HuH-7 (cell line): ENCODE data around the gene WWOX.

ENCODE experiments used
- DNase-seq: peaks from one replicate; pipeline ENCODE4 v3.0.0; 2011; ENCODE audit warnings: low spot score

Gene WWOX

GRCh38 chr16:78773706-78774105 lies 674.3 kb downstream of the WWOX start:
- DNase-seq: no peak

DNA sequence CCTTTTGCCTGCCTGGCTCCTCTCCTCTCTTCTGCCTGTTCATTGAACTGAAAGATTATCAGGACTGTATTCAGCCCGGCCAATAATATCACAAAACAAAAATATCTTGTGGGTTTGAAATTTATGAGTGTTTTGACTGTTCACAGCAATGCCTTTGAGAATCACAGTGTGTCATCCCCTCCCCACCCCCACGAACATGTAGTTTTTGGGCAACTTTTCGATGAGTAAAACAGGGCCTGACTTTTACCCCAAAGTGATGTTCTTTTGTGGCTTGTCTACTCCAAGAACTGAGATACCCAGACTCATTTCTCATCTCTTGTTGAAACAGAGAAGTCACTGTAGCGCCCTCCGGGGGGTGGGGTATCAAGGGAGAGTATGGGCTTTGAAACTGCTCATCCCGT lies 675.7 kb downstream of the WWOX start:
- DNase-seq: no peak

GRCh38 chr16:78778101-78779004 lies 678.9 kb downstream of the WWOX start:
- peak; percentile 70 for DNase-seq

DNA sequence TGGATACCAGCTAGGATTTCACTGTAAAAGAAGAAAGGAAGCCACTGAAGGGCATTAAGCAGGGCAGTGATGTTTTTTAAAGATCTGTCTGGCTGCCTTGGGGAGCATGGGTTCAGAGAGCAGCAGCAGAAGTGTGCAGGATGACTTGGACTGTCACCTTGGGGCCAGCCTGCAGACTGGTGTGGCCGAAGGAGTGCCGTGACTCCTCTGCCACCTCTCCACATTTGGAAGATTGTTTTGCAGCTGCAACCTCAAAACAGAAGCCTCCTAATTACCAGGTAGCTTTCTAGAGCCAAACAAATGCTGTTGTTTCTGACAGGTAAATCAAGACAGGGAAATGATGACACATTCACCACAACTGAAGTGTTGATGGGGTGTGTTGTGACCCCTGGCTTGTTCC lies 681.4 kb downstream of the WWOX start:
- DNase-seq: no peak

- no peak for DNase-seq
Observed at GRCh38 chr16:78782572-78782971, 683.1 kb downstream of the WWOX start.

- DNase-seq: no peak
Observed at GRCh38 chr16:78783570-78784079, 684.2 kb downstream of the WWOX start.

- no peak for DNase-seq
Observed at GRCh38 chr16:78784771-78785170, 685.3 kb downstream of the WWOX start.

DNA sequence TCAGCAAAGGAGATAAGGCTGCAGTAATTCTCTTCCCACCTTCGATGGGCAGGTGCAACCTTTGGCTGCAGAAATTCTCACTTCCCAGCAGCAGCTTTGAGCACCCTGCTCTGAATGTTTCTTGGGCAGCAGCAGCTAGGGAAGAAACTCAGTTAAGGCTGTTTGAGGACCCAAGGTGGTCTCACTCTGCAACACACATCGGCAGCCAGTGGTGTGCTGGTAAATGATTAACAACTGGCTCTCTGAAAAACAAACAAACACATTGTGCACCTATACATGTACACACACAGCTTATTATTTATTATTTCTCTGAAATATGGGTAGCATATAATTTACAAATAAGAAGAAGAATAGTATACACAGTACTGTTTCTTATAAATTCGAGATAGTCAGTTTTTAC lies 685.8 kb downstream of the WWOX start:
- DNase-seq: no peak

DNA sequence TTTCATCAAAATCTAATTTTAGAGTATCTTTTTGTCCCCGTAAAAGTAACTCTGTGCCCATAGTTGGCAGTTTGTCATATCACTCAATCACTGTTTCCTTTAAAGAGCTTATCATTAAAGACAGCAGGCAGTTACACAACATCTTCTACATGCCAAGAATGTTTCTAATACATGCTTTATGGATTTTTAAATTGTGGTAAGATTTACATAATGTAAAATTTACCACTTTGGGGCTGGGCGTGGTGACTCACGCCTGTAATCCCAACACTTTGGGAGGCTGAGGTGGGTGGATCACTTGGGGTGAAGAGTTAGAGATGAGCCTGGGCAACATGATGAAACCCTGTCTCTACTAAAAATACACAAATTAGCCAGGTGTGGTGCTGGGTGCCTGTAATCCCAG lies 687.2 kb downstream of the WWOX start:
- no peak for DNase-seq

DNA sequence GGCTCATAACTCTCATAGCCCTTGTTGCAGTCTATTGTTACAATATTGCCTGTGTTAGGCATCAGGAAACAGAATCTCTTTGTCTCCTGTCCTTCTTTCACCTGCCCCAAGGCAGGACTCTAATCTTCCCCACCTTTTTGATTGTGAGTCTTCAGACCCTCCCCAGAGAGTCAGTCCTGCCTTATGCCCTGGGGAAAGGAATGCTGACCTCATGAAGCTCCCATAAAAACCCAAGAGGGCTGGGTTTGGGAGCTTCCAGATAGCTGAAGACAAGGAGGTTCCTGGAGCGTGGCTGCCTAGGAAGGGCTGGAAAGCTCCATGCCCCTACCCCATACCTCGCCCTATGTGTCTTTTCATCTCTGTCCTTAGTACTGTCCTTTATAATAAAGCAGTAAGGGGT lies 688.8 kb downstream of the WWOX start:
- no peak for DNase-seq

DNA sequence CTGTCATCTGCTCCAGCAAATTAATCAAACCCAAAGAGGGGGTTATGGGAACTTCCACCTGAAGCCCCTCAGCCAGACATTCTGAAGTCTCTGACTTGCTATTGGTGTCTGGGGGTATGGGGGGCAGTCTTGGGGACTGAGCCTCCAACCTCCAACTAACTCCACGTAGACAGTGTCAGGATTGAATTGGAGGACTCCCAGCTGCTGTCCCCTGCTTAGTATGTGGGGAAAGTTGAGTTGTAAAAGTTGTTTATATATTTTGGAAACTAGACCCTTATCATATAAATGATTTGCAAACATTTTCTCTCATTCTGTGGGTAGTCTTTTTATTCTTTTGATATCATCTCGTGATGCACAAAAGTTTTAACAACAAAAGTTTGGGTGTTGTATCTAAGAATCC lies 689.2 kb downstream of the WWOX start:
- DNase-seq: no peak

GRCh38 chr16:78789561-78789960 lies 690.1 kb downstream of the WWOX start:
- no peak for DNase-seq

GRCh38 chr16:78791011-78791410 lies 691.6 kb downstream of the WWOX start:
- no peak for DNase-seq

GRCh38 chr16:78791926-78792325 lies 692.5 kb downstream of the WWOX start:
- DNase-seq: no peak

DNA sequence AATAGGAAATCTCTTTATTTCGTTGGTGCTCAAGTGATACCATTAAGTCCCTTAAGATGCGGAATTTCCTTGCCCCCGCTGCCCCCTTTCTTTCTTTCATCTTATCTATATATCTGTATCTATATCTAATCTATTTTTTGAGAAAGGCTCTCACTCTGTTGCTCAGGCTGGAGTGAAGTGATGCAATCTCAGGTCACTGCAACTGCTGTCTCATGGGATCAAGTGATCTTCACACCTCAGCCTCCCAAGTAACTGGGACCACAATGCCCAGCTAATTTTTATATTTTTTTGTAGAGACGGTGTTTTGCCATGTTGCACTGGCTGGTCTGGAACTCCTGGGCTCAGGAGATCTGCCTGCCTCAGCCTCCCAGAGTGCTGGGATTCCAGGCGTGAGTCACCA lies 693.5 kb downstream of the WWOX start:
- DNase-seq: no peak

- no peak for DNase-seq
Observed at GRCh38 chr16:78794581-78795250, 695.3 kb downstream of the WWOX start.

DNA sequence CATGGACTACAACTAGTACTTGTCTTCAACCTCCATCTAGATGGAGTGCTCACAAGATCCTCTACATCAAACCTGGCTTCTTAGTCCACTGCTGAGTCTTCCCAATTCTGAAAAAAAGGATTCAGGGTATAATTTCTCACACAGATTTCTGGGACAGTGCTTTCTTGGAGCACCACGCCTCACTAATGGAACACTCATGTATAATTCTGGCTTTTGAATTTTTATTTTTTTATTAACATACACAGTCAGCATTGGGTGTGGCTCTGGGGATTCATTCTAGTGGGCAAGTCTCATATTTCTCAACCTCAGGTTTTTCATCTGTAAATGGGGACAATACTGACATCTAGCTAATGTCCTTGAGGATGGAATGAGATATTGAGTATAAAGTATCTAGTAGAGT lies 696.0 kb downstream of the WWOX start:
- no peak for DNase-seq

DNA sequence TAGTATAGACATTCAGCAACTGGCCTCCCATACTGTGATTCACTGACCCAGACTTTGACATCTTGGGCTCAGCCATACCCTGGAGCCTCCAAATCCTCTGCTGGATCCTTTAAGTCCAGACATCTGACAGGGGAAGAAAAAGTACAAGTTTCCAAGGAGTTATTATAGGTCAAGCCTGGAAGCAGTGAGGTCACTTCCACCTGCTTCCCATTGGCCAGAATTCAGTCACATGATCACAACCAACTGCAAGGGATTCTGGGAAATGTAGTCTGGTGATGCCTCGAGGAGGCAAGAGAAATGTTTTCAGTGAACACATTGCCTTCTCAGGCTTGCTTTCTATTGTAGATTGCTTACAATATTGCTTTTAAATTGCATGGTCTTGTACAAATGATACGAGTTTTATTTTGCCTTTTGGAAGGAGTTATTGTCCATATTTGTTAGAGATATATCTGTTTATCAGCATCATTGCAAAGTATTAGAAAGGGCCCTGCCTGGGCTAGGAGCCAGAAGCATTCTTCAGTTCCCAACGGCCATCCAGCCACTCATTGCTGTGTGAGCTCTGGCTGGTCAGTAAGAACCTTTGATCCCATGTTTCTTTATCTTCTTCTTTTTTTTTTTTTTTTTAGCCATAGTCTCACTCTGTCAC lies 696.9 kb downstream of the WWOX start:
- peak; percentile 64 for DNase-seq

- DNase-seq: no peak
Observed at GRCh38 chr16:78799429-78799828, 700.0 kb downstream of the WWOX start.

DNA sequence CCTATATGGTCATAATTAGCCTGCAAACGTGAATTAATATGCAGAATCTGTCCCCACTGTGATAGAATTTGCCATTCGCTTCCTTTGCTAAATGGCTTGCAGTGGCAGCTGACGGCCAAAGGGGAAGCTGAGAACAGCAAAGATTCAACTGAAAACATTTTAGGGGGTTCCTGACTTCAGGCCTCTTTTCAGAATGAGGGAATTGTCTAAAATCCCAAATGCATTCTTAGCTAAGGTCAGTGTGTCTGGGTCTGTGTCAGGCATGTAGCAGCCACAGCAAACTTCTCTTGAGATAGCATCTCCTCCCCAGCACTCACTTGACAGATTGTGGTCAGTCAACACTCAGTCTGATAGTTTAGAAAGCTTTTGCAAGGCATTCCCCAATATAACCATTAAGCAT lies 701.1 kb downstream of the WWOX start:
- DNase-seq: no peak

DNA sequence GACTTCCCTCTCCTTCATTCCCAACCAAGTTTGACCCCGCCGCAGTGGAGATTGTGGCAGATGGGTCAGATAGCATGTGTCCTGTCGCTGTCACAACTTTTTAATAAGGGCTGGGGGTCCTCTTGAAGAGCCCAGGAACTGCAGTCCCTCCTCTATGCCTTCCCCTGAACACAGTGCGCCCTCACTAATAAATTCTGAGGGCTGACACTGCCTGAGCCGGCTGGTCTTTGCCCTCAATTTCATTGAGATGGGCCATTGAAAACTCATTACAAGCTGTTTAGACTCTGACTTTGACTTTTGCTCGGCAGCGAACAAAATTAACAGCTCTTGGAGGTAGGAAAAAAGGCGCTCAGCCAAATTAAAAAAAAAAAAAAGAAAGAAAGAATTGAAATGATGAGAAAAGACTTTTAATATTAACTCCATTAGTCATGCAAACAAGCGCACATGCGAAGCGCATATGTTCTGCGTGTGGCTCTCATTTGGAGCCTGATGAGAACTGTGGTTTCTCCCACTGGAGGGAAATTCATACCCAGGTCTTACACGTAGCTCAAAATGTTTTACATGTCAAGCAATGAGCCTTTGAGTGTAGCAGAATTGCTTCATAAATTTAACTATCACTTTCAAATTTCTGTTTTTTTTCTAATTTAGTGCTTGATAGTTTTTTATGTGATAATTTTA lies 704.7 kb downstream of the WWOX start:
- DNase-seq: no peak

DNA sequence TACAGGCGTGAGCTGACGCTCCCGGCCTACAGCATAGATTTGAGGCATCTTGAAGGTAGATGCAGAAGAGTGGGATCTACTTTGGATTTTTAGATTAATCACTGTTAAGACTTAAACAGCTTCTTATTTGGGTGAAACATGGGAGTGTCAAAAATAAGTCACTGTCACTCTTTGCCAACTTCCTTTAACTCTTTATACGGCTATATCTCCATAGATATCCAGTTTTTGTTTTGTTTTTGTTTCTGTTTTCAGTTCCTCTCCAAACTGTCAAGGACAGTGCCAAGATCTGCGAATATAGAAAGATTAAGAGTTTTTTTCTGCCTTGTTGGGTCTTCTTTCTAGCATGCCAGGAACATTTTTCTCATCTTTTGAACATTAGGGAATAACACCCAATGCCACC lies 706.1 kb downstream of the WWOX start:
- no peak for DNase-seq
